Stimulated activated CD4-positive, alpha-beta T cell treated with anti-CD3 and anti-CD28 coated beads, Interleukin-1b, Interleukin-23, amount 100 ng/mL, for 4 hours (primary cell): ENCODE results near the gene CACNA1C.

Experiments used
- DNase-seq, 2 donors: peaks; one replicate each; pipeline ENCODE4 v3.0.0-alpha.2; 2020; ENCODE audit warnings: low read depth in 2 of 2

The CACNA1C gene

GRCh38 chr12:2644683-2645405, 592.1 kb downstream of the CACNA1C start:
- no peak for DNase-seq

DNA sequence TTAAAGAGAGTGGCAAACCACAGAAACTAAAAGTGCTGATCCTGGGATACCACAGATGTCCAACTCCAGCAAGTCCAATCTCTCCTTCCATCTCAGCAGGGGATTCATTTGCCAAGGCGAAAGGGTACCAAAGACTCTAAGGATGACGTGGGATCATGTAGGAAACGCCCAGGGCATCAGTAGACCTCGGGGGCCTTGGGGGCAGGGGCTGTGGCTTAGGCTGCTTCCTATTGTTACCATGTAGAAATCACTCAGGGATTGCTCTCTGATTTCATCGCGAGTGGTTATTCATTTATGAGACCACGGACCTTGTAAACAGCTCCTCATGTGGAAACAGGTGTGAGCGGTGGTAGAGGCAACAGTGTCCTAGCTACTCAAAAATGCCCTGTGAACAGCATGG, 592.7 kb downstream of the CACNA1C start:
- DNase-seq, result no peak

DNA sequence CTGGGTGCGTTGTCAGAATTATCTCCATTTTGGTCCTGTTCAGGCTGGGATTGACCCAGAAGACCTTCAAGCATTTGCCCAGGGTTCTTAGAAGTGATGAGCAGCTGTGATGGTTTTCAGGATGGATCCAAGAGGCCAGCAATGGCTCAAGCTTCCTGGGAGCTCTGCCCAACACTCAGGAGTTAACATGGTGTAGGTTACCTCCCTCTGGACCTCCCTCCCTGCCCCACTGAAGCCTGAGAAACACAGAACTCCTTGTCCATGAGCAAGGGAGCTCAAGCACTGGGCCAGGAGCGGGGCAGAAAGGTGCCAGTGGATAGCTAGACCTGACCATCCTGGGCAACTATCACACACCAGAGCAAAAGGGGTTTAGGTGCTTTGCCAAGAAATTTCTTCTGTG, 593.6 kb downstream of the CACNA1C start:
- DNase-seq, result no peak

GRCh38 chr12:2647186-2647585, 594.4 kb downstream of the CACNA1C start:
- no peak for DNase-seq

GRCh38 chr12:2648406-2648805, 595.6 kb downstream of the CACNA1C start:
- DNase-seq, result no peak

DNA sequence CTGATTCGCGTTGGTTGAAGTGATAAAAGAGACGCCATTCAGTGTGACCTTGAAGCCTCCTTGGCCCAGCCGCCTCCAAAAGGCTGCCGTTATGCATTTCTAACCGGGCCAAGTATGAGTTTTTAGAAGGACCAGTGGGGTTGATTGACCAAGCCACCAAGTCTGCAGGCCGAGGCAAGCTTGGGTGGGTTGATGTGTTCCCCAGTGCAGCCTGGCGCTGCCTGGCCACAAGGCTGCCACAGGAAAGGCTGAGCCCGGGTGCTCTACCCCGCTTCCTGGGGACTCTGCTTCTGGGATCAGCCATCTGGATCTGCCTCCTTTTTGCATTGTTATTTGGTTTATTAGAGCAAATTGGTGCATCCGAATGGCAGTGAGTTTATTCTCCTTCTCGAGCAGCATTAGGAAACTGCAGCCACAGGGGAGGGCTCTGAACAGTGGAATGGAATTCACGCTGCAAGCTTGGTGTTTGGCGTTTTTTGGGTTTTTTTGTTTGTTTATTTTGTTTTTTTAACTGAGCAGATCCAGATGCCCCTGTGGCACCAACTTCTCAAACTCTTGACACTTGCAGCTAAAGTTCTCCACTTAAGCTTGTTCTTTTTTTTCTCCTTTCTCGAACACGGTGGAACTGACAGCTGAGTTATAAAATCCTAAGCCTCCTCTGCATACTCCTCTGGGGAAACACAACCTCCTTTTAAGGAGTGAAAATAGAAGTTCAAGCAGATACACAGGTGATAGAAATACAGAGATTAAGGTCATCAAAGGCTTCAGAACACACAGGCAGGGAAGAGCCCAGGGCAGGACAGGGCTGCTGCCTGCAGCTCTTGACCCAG, 596.6 kb downstream of the CACNA1C start:
- DNase-seq, result no peak

- DNase-seq, result no peak
Observed at GRCh38 chr12:2650261-2651067, 597.7 kb downstream of the CACNA1C start.

GRCh38 chr12:2651068-2651965, 598.5 kb downstream of the CACNA1C start:
- DNase-seq, result no peak

GRCh38 chr12:2652011-2652400, 599.2 kb downstream of the CACNA1C start:
- no peak for DNase-seq

- DNase-seq, result no peak
Observed at GRCh38 chr12:2652401-2653081, 599.8 kb downstream of the CACNA1C start.

DNA sequence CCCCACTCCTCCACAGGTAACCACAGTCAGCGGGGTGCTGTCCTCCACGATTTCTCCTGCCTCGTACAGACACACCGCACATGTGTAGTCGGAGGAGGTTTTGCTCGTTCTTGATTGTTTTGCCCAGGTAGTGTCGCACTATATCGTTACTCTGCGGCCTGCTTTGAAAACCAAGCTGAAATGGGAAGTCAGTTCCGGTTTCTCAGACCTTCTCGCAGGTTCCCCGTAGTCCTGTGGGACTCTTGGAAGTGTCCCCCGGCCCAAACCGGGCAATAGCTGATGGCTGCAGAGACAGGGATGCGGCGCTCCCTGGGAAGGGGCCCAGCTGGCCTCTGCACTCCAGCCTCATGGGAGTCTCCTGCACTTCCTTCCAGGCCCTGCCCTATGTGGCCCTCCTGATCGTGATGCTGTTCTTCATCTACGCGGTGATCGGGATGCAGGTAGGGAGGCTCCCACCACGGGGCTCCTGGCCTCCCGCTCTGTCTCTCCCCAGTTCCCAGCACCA, 600.7 kb downstream of the CACNA1C start:
- no peak for DNase-seq

GRCh38 chr12:2654311-2654710, 601.5 kb downstream of the CACNA1C start:
- no peak for DNase-seq

DNA sequence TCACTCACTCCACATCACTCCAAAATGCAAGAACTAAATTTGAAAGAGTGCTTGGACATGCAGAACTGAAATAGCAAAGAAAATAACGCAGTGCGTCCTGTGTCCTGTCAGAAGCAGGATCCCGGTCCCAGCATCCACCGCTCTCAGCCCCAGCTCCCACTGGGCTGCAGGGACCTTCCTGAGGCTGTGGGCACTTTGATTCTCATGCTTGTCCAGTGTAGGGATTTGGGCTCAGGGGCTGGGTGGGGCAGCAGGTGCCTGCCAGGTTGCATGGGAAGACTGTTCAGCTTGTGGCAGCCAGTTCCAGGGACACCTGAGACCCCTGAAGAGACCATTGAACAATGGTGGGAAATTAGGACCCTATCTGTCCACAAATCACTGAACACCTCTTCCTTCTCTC, 602.0 kb downstream of the CACNA1C start:
- no peak for DNase-seq

- no peak for DNase-seq
Observed at GRCh38 chr12:2662524-2662923, 609.7 kb downstream of the CACNA1C start.

DNA sequence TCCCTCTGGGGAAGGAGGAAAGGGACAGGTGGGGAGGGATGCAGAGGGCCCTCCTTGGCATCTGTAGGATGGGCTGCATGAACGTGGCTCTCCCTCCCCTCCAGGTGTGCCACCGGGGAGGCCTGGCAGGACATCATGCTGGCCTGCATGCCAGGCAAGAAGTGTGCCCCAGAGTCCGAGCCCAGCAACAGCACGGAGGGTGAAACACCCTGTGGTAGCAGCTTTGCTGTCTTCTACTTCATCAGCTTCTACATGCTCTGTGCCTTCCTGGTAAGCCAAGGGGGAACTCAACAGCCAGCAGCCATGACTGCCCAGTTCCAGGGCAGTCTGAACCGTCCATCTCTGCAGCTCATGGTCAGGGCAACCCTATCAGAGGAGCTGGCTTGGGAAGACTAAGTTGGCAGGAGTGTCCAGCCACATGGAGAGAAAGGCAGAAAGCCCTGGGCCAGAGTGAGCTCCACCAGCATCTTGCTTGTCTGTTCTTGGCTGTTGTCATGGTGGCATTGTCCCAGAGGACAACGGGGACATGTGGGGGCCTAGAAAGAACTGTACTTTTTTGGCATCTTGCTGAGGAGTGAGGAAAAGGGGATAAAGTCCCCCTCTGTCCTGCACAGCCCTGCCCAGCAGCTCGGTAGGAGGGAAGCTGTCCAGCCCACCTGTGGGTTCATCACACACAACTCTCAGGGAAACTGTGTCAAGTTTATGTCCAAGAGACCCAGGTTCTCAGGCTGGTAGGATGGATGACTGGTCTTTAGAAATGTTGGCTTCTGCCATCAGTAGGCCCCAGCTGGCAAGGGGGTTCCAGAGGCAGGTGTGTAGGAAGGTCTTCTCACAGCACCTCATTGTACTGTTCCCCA, 612.2 kb downstream of the CACNA1C start:
- no peak for DNase-seq

- no peak for DNase-seq
Observed at GRCh38 chr12:2666411-2666810, 613.6 kb downstream of the CACNA1C start.

- DNase-seq, result no peak
Observed at GRCh38 chr12:2666846-2667245, 614.1 kb downstream of the CACNA1C start.

GRCh38 chr12:2667716-2668440, 615.1 kb downstream of the CACNA1C start:
- no peak for DNase-seq

GRCh38 chr12:2668816-2669215, 616.0 kb downstream of the CACNA1C start:
- DNase-seq, result no peak
